T47D (cell line): Measurements from ENCODE around the gene GRIN2C.

Source experiments
- DNase-seq, 2 experiments: peaks; one replicate each; pipeline versions ENCODE4 v3.0.0 to v3.0.0-alpha.2; 2011 to 2012; ENCODE audit warnings: low read depth in 1 of 2, low spot score in 1 of 2
- JUND ChIP-seq: IDR thresholded peaks from 2 replicates; pipeline ENCODE4 v1.6.1; 2012; ENCODE audit warnings: low read depth
- in situ Hi-C: cut with HindIII; loops from 2 replicates; pipeline ENCODE4 v1.10.0; 2016; ENCODE audit warnings: low sequenced_read_pairs, low pct_unique_long_range_greater_than_20kb

GRIN2C gene

GRCh38 chr17:74814453-74814852 is 45.2 kb downstream of the GRIN2C start:
- in situ Hi-C loops: no loop called here
- DNase-seq: peak in 1 of 2 experiments; percentile 22
- TF ChIP-seq JUND: no peak

- TF ChIP-seq JUND: no peak
- in situ Hi-C loops: no loop called here
Measured at GRCh38 chr17:74812109-74813009, 47.3 kb downstream of the GRIN2C start.

DNA sequence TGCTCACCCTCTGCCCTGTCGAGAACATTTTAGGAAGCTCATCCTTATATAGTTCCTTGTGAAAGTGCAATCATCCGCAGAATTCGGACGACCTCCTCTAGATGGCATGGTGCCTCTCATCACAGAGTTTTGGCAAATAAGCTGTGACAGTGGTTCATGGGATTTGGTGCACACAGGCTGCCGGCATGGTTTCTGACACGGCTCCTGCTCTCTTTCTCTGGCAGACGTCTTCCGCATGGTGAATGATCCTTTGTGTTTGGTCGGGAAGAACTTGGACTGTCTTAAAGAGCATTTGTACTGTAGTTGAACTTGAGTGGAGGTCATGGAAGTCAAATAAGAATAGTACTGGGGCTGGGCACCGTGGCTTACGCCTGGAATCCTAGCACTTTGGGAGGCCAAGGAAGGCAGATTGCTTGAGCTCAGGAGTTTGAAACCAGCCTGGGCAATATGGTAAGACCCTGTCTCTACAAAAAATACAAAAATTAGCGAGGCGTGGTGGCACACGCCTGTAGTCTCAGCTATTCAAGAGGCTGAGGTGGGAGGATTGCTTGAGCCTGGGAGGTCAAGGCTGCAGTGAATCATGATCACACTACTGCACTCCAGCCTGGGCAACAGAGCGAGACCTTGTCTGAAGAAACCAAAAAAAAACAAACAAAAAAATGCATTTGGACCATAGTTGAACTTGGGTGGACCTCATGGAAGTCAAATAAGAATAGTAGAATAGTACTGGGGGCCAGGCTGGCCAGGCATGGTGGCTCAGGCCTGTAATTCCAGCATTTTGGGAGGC is 48.8 kb downstream of the GRIN2C start:
- no peak for DNase-seq
- in situ Hi-C loops: no loop called here

More at GRCh38 chr17:74812109-74813009, 47.3 kb downstream of the GRIN2C start:
- DNase-seq: no peak

DNA sequence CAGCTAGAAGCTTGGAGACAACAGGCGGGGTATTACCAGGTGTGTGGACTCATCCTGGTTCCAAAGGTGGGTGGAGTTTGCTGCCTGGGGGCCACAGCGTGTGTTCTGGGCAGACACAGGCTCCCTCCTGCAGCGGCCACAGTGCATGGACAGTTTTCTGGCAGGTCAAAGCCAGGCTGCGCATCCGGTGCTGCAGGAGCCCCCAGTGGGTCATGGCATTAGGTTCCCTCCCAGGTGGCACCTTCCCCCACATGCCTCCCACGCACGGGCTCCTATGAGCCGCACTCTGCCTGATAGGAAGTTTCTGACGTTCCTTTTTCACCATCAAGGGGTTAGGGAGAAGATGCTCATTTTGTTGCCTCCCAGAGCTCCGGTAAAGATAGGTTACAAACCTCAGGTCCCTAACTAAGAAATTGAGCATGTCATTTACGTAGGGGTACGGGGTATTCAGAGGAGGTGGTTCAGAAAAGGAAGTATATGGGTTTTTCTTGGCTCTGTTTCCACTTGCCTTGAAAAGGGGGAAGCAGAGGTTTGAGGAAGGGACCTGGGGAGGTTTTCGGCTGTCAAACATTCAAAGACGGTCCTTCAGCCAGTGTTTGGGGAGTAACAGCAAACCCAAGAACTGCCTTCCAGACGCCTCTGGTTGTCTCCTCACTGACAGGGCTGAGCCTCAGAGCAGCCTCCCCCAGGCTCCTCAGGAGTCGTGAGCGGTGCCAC is 50.8 kb downstream of the GRIN2C start:
- in situ Hi-C loops: no loop called here
- DNase-seq: no peak
- no peak for TF ChIP-seq JUND

More for the DNA sequence above, 48.8 kb downstream of the GRIN2C start:
- no peak for TF ChIP-seq JUND

DNA sequence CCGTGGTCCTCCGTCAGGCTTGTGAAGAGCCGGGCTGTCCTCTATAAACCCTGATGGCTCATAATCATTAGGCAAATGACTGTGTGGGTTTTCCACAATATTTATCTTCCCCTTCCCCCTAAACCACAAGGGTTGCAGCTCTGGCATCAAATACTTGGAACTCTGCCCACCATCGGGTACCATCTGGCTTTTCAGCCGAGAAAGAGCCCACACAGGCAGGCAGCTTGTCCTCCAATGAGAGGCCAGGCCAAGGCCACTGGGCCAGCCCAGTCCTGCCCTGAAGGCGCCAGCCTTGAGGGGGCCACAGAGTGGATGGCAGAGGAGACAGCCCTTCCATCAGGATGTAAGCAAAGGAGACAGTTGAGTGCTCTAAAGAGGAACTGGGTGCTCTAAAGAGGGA is 51.8 kb downstream of the GRIN2C start:
- no peak for DNase-seq
- no peak for TF ChIP-seq JUND
- in situ Hi-C loops: no loop called here

DNA sequence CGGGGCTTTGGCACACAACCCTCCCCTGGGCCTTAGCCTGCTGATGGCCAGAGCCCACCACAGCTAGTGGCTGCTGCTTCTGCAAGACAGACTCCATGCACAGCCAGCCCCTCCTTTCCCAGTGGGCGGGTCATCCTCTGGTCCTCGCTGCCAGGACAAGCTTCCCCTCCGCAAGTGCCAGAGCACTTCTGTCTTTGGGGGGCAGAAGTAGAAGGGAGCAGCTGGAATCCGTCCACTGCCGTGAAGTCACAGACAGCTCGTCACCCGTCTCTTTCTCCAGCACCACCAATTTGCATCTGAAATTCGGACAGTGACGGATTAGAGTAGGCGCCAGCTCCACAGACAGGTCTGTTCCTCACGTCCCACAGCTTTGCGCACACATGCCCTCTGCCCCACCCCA is 52.2 kb downstream of the GRIN2C start:
- DNase-seq: no peak
- no peak for TF ChIP-seq JUND
- in situ Hi-C loops: no loop called here

DNA sequence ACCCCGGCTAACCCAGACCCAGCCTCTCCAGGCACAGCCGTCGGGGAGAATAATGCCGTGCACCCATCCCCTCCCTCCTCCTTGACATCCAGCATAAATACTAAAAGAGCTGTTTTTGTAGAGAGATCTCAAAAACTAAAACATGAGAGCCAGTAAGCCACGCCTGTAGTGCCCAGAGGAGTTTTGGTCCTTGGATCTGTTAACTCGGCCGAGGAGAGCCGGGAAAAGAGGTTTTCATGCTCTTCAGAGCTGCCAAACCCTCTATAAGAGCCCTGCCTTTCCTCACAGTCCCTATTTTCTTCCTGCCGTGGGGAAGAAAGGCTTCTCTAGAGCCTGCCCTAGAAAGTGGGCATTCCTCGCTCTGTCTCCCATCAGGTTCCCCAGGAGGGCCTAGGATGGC is 53.4 kb downstream of the GRIN2C start:
- TF ChIP-seq JUND: no peak
- DNase-seq: no peak
- in situ Hi-C loops: no loop called here

- no peak for TF ChIP-seq JUND
- DNase-seq: no peak
- in situ Hi-C loops: no loop called here
Measured at GRCh38 chr17:74805591-74805991, 54.1 kb downstream of the GRIN2C start.

DNA sequence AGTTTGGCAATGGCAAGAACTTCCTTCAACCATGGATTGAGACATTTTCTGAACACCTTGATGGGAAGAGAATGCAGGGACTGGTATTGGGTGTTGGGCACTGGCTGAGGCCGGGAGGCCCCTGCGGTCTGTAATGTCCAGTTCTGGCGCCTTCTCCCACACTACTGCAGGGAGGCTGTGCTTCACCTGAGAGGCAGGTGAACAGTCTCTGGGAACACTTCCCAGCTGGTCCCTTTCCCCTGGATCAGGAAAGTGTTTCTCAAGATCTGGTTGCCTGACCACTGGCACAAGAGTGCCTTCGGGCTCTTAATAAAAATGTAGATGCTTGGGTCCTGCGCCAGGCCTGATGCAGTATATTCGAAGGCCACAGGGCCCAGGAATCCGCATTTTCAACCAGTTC is 55.0 kb downstream of the GRIN2C start:
- DNase-seq: no peak
- in situ Hi-C loops: no loop called here
- no peak for TF ChIP-seq JUND

DNA sequence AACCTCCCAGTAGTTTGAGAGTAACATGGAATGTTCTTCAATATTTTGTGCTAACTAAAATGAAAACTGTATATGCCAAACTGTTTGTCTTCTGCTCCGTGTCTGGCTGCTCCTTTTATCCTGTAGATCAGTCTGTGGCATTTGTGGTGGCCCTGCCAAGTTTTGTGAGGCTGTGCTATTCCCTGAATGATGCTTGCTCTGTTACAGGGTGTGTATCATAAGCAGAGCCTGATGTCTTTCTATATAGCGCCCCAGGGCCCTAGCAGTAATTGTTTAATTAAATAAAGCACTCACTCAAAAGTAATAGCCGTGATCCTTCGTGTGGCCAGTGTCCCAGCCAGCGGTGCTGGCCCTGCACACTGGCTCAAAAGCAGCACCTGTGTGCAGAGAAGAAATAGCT is 55.7 kb downstream of the GRIN2C start:
- no peak for TF ChIP-seq JUND
- in situ Hi-C loops: no loop called here
- peak in 1 of 2 experiments; percentile 48 for DNase-seq

- in situ Hi-C loops: no loop called here
- TF ChIP-seq JUND: no peak
- no peak for DNase-seq
Measured at GRCh38 chr17:74803388-74803930, 56.2 kb downstream of the GRIN2C start.

- in situ Hi-C loops: no loop called here
- DNase-seq: no peak
- TF ChIP-seq JUND: no peak
Measured at GRCh38 chr17:74801896-74802295, 57.8 kb downstream of the GRIN2C start.
